GM21528 (cell line): ENCODE measurements around the gene CWH43.
"Not testable (repeated sequence)": the region's sequence is repeated elsewhere in the genome, so short reads cannot be mapped to it uniquely, and the experiment has no call there.

ENCODE experiments used
- ATAC-seq: cut with Tn5 transposase; IDR thresholded peaks from one replicate; pipeline ENCODE4 v1.9.1; 2021; ENCODE audit warnings: mild to moderate bottlenecking, moderate library complexity; ENCODE audit not compliant: unreplicated experiment, low FRiP score

CWH43 gene

GRCh38 chr4:49092608-49093135, 106.6 kb downstream of the CWH43 start:
- ATAC-seq = peak; percentile 69

GRCh38 chr4:49096215-49096614, 110.1 kb downstream of the CWH43 start:
- ATAC-seq = not testable (repeated sequence)

GRCh38 chr4:49096627-49097026, 110.6 kb downstream of the CWH43 start:
- ATAC-seq = peak; percentile 45

- ATAC-seq = peak; percentile 36
Measured at GRCh38 chr4:49097071-49097470, 111.0 kb downstream of the CWH43 start.

- ATAC-seq = not testable (repeated sequence)
Measured at GRCh38 chr4:49097505-49097904, 111.4 kb downstream of the CWH43 start.

- not testable (repeated sequence) for ATAC-seq
Measured at GRCh38 chr4:49098034-49098759, 112.1 kb downstream of the CWH43 start.

- ATAC-seq = not testable (repeated sequence)
Measured at GRCh38 chr4:49099831-49100444, 113.9 kb downstream of the CWH43 start.

- ATAC-seq = peak; percentile 45
Measured at GRCh38 chr4:49102344-49102898, 116.3 kb downstream of the CWH43 start.

- ATAC-seq = peak; percentile 26
Measured at GRCh38 chr4:49103436-49104136, 117.5 kb downstream of the CWH43 start.

GRCh38 chr4:49104231-49104930, 118.3 kb downstream of the CWH43 start:
- not testable (repeated sequence) for ATAC-seq

- not testable (repeated sequence) for ATAC-seq
Measured at GRCh38 chr4:49105248-49105904, 119.3 kb downstream of the CWH43 start.

- not testable (repeated sequence) for ATAC-seq
Measured at GRCh38 chr4:49107262-49107661, 121.2 kb downstream of the CWH43 start.

- peak; percentile 43 for ATAC-seq
Measured at GRCh38 chr4:49108183-49108978, 122.3 kb downstream of the CWH43 start.

GRCh38 chr4:49109567-49110166, 123.6 kb downstream of the CWH43 start:
- ATAC-seq = peak; percentile 44

GRCh38 chr4:49110579-49110978, 124.5 kb downstream of the CWH43 start:
- peak; percentile 59 for ATAC-seq
